Prostate gland (tissue), 2 donors: Measurements from ENCODE around the gene PLSCR3.

Experiments
- POLR2A ChIP-seq: fragments of 450-650 bp; IDR thresholded peaks from one replicate; pipeline ENCODE4 v1.6.1; 2016; ENCODE audit warnings: antibody characterized with exemption, mild to moderate bottlenecking
- POLR2AphosphoS5 ChIP-seq: sonication (generic); formaldehyde crosslinking; IDR thresholded peaks from one replicate; pipeline ENCODE4 v1.6.1; 2017; ENCODE audit warnings: antibody characterized with exemption
- TF ChIP-seq, protein P1 (sequence below), 4 experiments: fragments of 200-600 bp in 2 of 4; fragments of 450-650 bp in 2 of 4; sonication (generic) in 2 of 4; IDR thresholded peaks; 1 replicate in 3 of 4; 2 replicates in 1 of 4; pipeline ENCODE4 v1.5.1; 2016 to 2019; ENCODE audit warnings: antibody characterized with exemption in 4 of 4, mild to moderate bottlenecking in 2 of 4, moderate library complexity in 2 of 4

- TF ChIP-seq, protein P1, sequence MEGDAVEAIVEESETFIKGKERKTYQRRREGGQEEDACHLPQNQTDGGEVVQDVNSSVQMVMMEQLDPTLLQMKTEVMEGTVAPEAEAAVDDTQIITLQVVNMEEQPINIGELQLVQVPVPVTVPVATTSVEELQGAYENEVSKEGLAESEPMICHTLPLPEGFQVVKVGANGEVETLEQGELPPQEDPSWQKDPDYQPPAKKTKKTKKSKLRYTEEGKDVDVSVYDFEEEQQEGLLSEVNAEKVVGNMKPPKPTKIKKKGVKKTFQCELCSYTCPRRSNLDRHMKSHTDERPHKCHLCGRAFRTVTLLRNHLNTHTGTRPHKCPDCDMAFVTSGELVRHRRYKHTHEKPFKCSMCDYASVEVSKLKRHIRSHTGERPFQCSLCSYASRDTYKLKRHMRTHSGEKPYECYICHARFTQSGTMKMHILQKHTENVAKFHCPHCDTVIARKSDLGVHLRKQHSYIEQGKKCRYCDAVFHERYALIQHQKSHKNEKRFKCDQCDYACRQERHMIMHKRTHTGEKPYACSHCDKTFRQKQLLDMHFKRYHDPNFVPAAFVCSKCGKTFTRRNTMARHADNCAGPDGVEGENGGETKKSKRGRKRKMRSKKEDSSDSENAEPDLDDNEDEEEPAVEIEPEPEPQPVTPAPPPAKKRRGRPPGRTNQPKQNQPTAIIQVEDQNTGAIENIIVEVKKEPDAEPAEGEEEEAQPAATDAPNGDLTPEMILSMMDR (IDR thresholded peaks at IDR 0.05) = no peak
- TF ChIP-seq POLR2AphosphoS5 (no peak), POLR2A (no peak)
Measured at GRCh38 chr17:7414837-7415236, 20.5 kb upstream of the PLSCR3 start.
